Measurements from ENCODE around the gene KAZALD1.

GRCh38 chr10:101014966-101015581 is 46.7 kb upstream of the KAZALD1 start:
- TF ChIP-seq, protein P1, sequence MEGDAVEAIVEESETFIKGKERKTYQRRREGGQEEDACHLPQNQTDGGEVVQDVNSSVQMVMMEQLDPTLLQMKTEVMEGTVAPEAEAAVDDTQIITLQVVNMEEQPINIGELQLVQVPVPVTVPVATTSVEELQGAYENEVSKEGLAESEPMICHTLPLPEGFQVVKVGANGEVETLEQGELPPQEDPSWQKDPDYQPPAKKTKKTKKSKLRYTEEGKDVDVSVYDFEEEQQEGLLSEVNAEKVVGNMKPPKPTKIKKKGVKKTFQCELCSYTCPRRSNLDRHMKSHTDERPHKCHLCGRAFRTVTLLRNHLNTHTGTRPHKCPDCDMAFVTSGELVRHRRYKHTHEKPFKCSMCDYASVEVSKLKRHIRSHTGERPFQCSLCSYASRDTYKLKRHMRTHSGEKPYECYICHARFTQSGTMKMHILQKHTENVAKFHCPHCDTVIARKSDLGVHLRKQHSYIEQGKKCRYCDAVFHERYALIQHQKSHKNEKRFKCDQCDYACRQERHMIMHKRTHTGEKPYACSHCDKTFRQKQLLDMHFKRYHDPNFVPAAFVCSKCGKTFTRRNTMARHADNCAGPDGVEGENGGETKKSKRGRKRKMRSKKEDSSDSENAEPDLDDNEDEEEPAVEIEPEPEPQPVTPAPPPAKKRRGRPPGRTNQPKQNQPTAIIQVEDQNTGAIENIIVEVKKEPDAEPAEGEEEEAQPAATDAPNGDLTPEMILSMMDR (conservative IDR thresholded peaks at IDR 0.05; ENCODE audit: low read depth, low read length): no peak
- no peak for TF ChIP-seq EZH2 (IDR thresholded peaks at IDR 0.05; ENCODE audit: borderline replicate concordance, low read depth, low read length, poor library complexity, severe bottlenecking)

Data from A673 (cell line).